Superior temporal gyrus (tissue), 1 donor: ENCODE results near the gene LRRC56.

Source experiments
- DNase-seq: peaks from one replicate; pipeline ENCODE4 v3.0.0-alpha.2; 2016; ENCODE audit errors: extremely low spot score

LRRC56 gene

DNA sequence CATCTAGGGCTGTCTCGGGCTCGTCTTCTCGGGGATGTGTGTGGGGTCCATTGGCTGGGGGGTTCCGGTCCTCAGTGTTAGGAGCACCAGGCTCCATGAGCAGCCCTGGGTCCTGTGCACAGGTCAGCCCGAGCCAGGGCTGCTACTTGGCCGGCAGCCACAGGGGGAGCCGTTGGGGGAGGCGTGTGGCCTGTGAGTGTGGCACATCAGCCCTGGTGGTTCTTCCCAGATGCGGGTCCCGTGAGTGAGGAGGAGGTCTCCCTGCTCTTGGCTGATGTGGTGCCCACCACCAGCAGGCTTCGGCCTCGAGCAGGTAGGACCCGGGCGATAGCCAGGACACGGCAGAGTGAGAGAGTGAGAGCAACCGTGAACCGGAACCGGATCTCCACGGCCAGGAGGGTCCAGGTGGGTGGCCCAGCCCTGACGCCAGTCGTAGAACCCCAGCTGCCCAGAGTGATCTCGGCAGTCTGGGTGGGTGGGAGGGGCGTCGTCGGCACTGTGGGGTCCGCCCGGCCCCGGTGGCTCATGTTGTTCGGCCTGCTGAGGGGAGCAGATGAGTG, 59.9 kb downstream of the LRRC56 start:
- no peak for DNase-seq

GRCh38 chr11:598005-598680, 60.8 kb downstream of the LRRC56 start:
- no peak for DNase-seq

DNA sequence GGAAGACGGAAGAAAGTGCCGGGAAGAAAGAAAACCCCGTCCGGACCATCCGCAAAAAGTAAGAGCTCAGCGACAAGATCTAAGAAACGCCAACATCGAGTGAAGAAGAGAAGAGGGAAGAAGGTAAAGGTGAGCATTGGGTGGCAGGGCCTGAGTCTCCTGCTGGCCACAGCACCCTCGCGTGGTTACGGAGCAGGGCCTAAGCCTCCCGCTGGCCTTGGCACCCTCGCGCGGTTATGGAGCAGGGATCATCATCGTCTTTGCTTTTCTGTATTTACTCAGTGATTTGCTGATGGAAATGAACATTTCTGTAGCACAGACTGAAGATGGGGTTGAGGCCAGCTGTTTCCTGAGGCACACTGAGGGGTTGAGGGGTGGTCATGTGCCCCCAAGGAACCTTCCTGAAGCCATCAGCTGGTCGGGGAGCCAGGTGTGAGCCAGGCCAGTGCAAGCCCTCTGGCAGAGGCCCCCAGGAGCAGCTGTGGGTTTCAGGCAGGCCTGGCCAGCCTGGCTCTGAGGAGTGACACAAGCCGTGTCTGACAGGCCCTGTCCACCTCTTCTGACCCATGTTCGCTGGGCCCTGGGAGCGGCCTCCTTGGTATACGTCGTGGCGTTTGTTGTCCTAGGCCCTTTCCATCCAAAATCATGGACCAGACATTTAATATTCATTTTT, 64.4 kb downstream of the LRRC56 start:
- no peak for DNase-seq

DNA sequence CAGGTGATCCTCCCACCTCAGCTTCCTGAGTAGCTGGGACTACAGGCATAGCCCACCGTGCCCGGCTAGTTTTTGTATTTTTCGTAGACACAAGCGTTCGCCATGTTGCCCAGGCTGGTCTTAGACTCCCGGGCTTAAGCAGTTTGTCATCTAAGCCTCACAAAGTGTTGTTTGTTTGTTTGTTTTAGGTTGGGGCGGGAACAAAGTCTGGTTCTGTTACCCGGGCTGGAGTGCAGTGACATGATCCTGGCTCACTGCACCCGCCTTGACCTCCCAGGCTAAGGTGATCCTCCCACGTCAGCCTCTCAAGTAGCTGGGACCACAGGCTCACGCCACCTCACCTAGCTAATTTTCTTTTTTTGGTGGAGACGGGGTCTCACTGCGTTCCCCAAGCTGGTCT, 65.8 kb downstream of the LRRC56 start:
- DNase-seq: no peak
